Liver (tissue), 9 donors: ENCODE measurements around the gene EP400. TPM values are rescaled to one million over a fixed set of nuclear protein-coding genes. Genes with fewer than 3 reads are reported as not detected.

Source experiments
- DNase-seq: peaks from one replicate; pipeline ENCODE4 v3.0.0-alpha.2; 2017; ENCODE audit warnings: low spot score
- H3K27ac ChIP-seq, 2 donors: one replicate each; pipeline ENCODE4 v1.7.0; 2013; ENCODE audit warnings: inconsistent platforms in 2 of 2, low read length in 2 of 2, control low read depth in 1 of 2, low read depth in 1 of 2, mild to moderate bottlenecking in 1 of 2
- H3K27me3 ChIP-seq, 4 donors: one replicate each; pipeline versions ENCODE4 v1.6.1 to v1.7.0; 2013; ENCODE audit warnings: low read length in 3 of 4, inconsistent platforms in 1 of 4, mild to moderate bottlenecking in 1 of 4, moderate library complexity in 1 of 4; ENCODE audit not compliant: control insufficient read depth in 4 of 4, insufficient read depth in 4 of 4
- H3K36me3 ChIP-seq, 4 donors: one replicate each; pipeline versions ENCODE4 v1.6.1 to v1.7.0; 2013; ENCODE audit warnings: low read length in 3 of 4, mild to moderate bottlenecking in 3 of 4, low read depth in 1 of 4, moderate library complexity in 1 of 4; ENCODE audit not compliant: control insufficient read depth in 4 of 4, insufficient read depth in 3 of 4
- H3K4me1 ChIP-seq, 4 donors: one replicate each; pipeline versions ENCODE4 v1.6.1 to v1.7.0; 2013; ENCODE audit warnings: low read length in 3 of 4, mild to moderate bottlenecking in 3 of 4, moderate library complexity in 1 of 4; ENCODE audit not compliant: control insufficient read depth in 4 of 4, insufficient read depth in 4 of 4
- H3K4me3 ChIP-seq, 3 donors: one replicate each; pipeline versions ENCODE4 v1.6.1 to v1.7.0; 2013; ENCODE audit warnings: low read length in 3 of 3, control low read depth in 1 of 3, low read depth in 1 of 3, mild to moderate bottlenecking in 1 of 3
- H3K9ac ChIP-seq, 2 donors: one replicate each; pipeline ENCODE4 v1.7.0; 2013; ENCODE audit warnings: low read length in 2 of 2, mild to moderate bottlenecking in 2 of 2, moderate library complexity in 2 of 2, control low read depth in 1 of 2, low read depth in 1 of 2
- H3K9me3 ChIP-seq, 4 donors: one replicate each; pipeline versions ENCODE4 v1.6.1 to v1.7.0; 2013; ENCODE audit warnings: low read length in 3 of 4; ENCODE audit not compliant: control insufficient read depth in 4 of 4
- ATF3 ChIP-seq: IDR thresholded peaks from 2 replicates; pipeline ENCODE4 v1.6.1; 2016; ENCODE audit warnings: antibody characterized with exemption
- CTCF ChIP-seq: fragments of 150-350 bp; IDR thresholded peaks from 2 replicates; pipeline ENCODE4 v1.5.1; 2017; ENCODE audit warnings: improper control_type of control experiment, low read depth, low read length; ENCODE audit not compliant: missing input control
- EGR1 ChIP-seq, 2 donors: IDR thresholded peaks; 2 replicates each; pipeline ENCODE4 v1.6.1; 2016 to 2018; ENCODE audit warnings: antibody characterized with exemption in 2 of 2, low read depth in 2 of 2
- FOXA1 ChIP-seq: IDR thresholded peaks from 2 replicates; pipeline ENCODE4 v1.6.1; 2016; ENCODE audit warnings: antibody characterized with exemption
- FOXA2 ChIP-seq: IDR thresholded peaks from 2 replicates; pipeline ENCODE4 v1.6.1; 2016; ENCODE audit warnings: antibody characterized with exemption
- GABPA ChIP-seq, 2 donors: IDR thresholded peaks in 1 of 2; conservative IDR thresholded peaks in 1 of 2; 2 replicates each; pipeline ENCODE4 v1.6.1; 2016; ENCODE audit warnings: antibody characterized with exemption in 2 of 2, mild to moderate bottlenecking in 1 of 2, moderate library complexity in 1 of 2
- HNF4A ChIP-seq, 2 donors: conservative IDR thresholded peaks; 2 replicates each; pipeline ENCODE4 v1.6.1; 2016; ENCODE audit warnings: antibody characterized with exemption in 2 of 2, mild to moderate bottlenecking in 2 of 2
- HNF4G ChIP-seq: IDR thresholded peaks from 2 replicates; pipeline ENCODE4 v1.6.1; 2016; ENCODE audit warnings: antibody characterized with exemption
- JUND ChIP-seq, 2 donors: IDR thresholded peaks; 2 replicates each; pipeline ENCODE4 v1.6.1; 2016; ENCODE audit warnings: antibody characterized with exemption in 2 of 2
- MAX ChIP-seq: IDR thresholded peaks from 2 replicates; pipeline ENCODE4 v1.6.1; 2016; ENCODE audit warnings: antibody characterized with exemption
- NR2F2 ChIP-seq: IDR thresholded peaks from 2 replicates; pipeline ENCODE4 v1.6.1; 2016; ENCODE audit warnings: antibody characterized with exemption
- RAD21 ChIP-seq, 2 donors: IDR thresholded peaks; 2 replicates each; pipeline ENCODE4 v1.6.1; 2016; ENCODE audit warnings: antibody characterized with exemption in 2 of 2, mild to moderate bottlenecking in 2 of 2
- REST ChIP-seq: IDR thresholded peaks from 2 replicates; pipeline ENCODE4 v1.6.1; 2016; ENCODE audit warnings: antibody characterized with exemption, mild to moderate bottlenecking
- RXRA ChIP-seq, 2 donors: IDR thresholded peaks; 2 replicates each; pipeline ENCODE4 v1.6.1; 2017 to 2018; ENCODE audit warnings: antibody characterized with exemption in 2 of 2, mild to moderate bottlenecking in 1 of 2
- SP1 ChIP-seq: IDR thresholded peaks from 2 replicates; pipeline ENCODE4 v1.6.1; 2018; ENCODE audit warnings: antibody characterized with exemption, mild to moderate bottlenecking
- TAF1 ChIP-seq: conservative IDR thresholded peaks from 2 replicates; pipeline ENCODE4 v1.6.1; 2016; ENCODE audit warnings: antibody characterized with exemption, mild to moderate bottlenecking
- YY1 ChIP-seq: IDR thresholded peaks from 2 replicates; pipeline ENCODE4 v1.6.1; 2016; ENCODE audit warnings: antibody characterized with exemption, mild to moderate bottlenecking
- ZBTB33 ChIP-seq: IDR thresholded peaks from 2 replicates; pipeline ENCODE4 v1.6.1; 2016; ENCODE audit warnings: antibody characterized with exemption
- whole genome bisulfite sequencing: extraction: QIAGEN DNeasy Blood & Tissue Kit; methylation state at CpG from one replicate; pipeline ENCODE4 v1.1.7; 2013; 5-methylcytosine and 5-hydroxymethylcytosine counted together
- polyA plus RNA-seq, 2 donors: library from polyadenylated mRNA; stranded (reverse) in 1 of 2; unstranded in 1 of 2; fragments of 200-250 nt in 1 of 2; fragments of >200 nt in 1 of 2; fragmentation: Nextera tagmentation in 1 of 2; extraction: Ambion mirVana in 1 of 2; gene quantifications; one replicate each; pipeline versions ENCODE4 v1.2.1 to v1.2.3, GENCODE V29; 2013 to 2015
- total RNA-seq, 2 donors: library from RNA; depleted of rRNA; stranded (reverse); fragments of >200 nt; gene quantifications; one replicate each; pipeline ENCODE4 v1.2.3, GENCODE V29; 2014
- donor health status: healthy.
- donor health status: healthy.
- donor health status: healthy.
- donor health status: healthy.
- donor health status: healthy.

The EP400 gene
- total and polyA plus RNA-seq, 4 donors, result 4.7 to 12.4 (median 7.1) TPM

- DNase-seq, result no peak
- peaks cover 4 to 8% (median 7%) of the 10 kb centered on the region in 4 donors for H3K36me3 ChIP-seq
- H3K27me3 ChIP-seq, result no peaks in the 10 kb centered on the region
- H3K27ac ChIP-seq, result no peak overlapping the region
- H3K9me3 ChIP-seq, result no peaks in the 10 kb centered on the region
- WGBS, result 90% methylated on average over 4 of the region's 4 CpGs
- no peak overlapping the region for H3K4me3 ChIP-seq
- no peak for TF ChIP-seq EGR1 (IDR thresholded peaks at IDR 0.05; ENCODE audit: low read depth in 2 of 2)
- TF ChIP-seq REST, result no peak
- no peak for TF ChIP-seq ZBTB33
- TF ChIP-seq FOXA1, result no peak
- TF ChIP-seq JUND (IDR thresholded peaks at IDR 0.05), result no peak
- no peak for TF ChIP-seq YY1
- no peak for TF ChIP-seq NR2F2
- no peak for TF ChIP-seq CTCF
- no peak for TF ChIP-seq HNF4A (conservative IDR thresholded peaks at IDR 0.05)
- TF ChIP-seq HNF4G, result no peak
- TF ChIP-seq RXRA (IDR thresholded peaks at IDR 0.05), result no peak
- no peak for TF ChIP-seq FOXA2
- no peak for TF ChIP-seq SP1
- TF ChIP-seq MAX, result no peak
- TF ChIP-seq GABPA (IDR thresholded peaks at IDR 0.05 in 1 of 2, conservative IDR thresholded peaks at IDR 0.05 in 1 of 2), result no peak
- no peak for TF ChIP-seq ATF3
- no peak for TF ChIP-seq RAD21 (IDR thresholded peaks at IDR 0.05)
- no peak for TF ChIP-seq TAF1
- H3K9ac ChIP-seq, result no peak overlapping the region
- H3K4me1 ChIP-seq, result peaks cover 0 to 4% (median 0%) of the 10 kb centered on the region in 4 donors
Measured at GRCh38 chr12:131963381-131963780, 13.6 kb downstream of the EP400 start.
